Stimulated activated CD4-positive, alpha-beta T cell treated with anti-CD3 and anti-CD28 coated beads, TNF-alpha, amount 100 ng/mL, for 24 hours (primary cell): ENCODE results near the gene CD226.
"Not testable (repeated sequence)": the region's sequence is repeated elsewhere in the genome, so short reads cannot be mapped to it uniquely, and the experiment has no call there.

Source experiments
- DNase-seq, 3 experiments: peaks; one replicate each; pipeline ENCODE4 v3.0.0-alpha.2; 2020; ENCODE audit warnings: low read depth in 3 of 3

Gene CD226

GRCh38 chr18:69956665-69957620 is 9.3 kb upstream of the CD226 start:
- DNase-seq, result no peak

GRCh38 chr18:69956057-69956456 is 8.4 kb upstream of the CD226 start:
- DNase-seq, result no peak

GRCh38 chr18:69954719-69955480 is 7.2 kb upstream of the CD226 start:
- no peak for DNase-seq

- DNase-seq, result no peak
Observed at GRCh38 chr18:69953191-69953590, 5.5 kb upstream of the CD226 start.

- no peak for DNase-seq
Observed at GRCh38 chr18:69951182-69951581, 3.5 kb upstream of the CD226 start.

- no peak for DNase-seq
Observed at GRCh38 chr18:69949538-69949936, 1.9 kb upstream of the CD226 start.

- peak in 2 of 3 experiments; percentile 61 to 62 for DNase-seq
Observed at GRCh38 chr18:69948919-69949537, 1.4 kb upstream of the CD226 start.

GRCh38 chr18:69948256-69948655 is 583 bp upstream of the CD226 start:
- DNase-seq, result no peak

GRCh38 chr18:69946608-69947155 is 991 bp downstream of the CD226 start:
- no peak for DNase-seq

- DNase-seq, result no peak
Observed at GRCh38 chr18:69945220-69946114, 2.2 kb downstream of the CD226 start.

- DNase-seq, result no peak
Observed at GRCh38 chr18:69944436-69944835, 3.2 kb downstream of the CD226 start.

- no peak for DNase-seq
Observed at GRCh38 chr18:69943021-69943420, 4.7 kb downstream of the CD226 start.

- DNase-seq, result no peak
Observed at GRCh38 chr18:69941183-69941582, 6.5 kb downstream of the CD226 start.

GRCh38 chr18:69939812-69940211 is 7.9 kb downstream of the CD226 start:
- DNase-seq, result not testable (repeated sequence)

GRCh38 chr18:69936191-69936558 is 11.5 kb downstream of the CD226 start:
- no peak for DNase-seq

GRCh38 chr18:69935319-69936190 is 12.1 kb downstream of the CD226 start:
- DNase-seq, result peak; percentile 62 to 82 (median 77)

- DNase-seq, result no peak
Observed at GRCh38 chr18:69934601-69935265, 12.9 kb downstream of the CD226 start.

- DNase-seq, result no peak
Observed at GRCh38 chr18:69929041-69929774, 18.5 kb downstream of the CD226 start.

- no peak for DNase-seq
Observed at GRCh38 chr18:69916412-69916811, 31.3 kb downstream of the CD226 start.
